Measurements from ENCODE around the gene MEGF11. TPM values are rescaled to one million over a fixed set of nuclear protein-coding genes. Genes with fewer than 3 reads are reported as not detected.

Gene MEGF11
- polyA plus RNA-seq, 1 of the 3 experiments (the other 2 are of a cell fraction) = not detected

DNA sequence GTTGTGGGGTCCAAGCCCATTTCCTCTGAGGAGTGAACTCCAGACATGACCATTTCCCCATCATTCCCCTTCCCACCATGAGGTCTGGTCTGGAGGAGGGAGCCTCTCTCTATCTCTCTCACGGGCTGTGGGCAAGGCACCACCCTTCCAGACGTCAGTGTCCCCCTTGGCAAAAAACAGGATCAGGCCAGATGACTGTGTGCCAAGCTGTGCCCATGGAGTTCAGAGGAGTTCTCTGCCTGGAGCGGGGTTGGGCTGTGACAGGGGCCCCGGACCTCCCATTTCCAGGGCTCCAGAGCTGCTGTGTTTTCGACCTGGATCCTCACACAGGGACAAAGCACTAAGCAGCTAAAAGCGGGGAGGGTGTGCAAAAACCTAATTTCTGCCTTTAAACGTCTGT, 259.8 kb downstream of the MEGF11 start:
- no peaks in the 10 kb centered on the region for H4K20me1 ChIP-seq (ENCODE audit: insufficient read depth)
- TF ChIP-seq NFIC (IDR thresholded peaks at IDR 0.05; ENCODE audit: borderline replicate concordance) = no peak
- TF ChIP-seq RFX5 (IDR thresholded peaks at IDR 0.05; ENCODE audit: low read length) = no peak
- TF ChIP-seq POLR2AphosphoS5 (IDR thresholded peaks at IDR 0.05; ENCODE audit: low read depth, low read length) = no peak
- TF ChIP-seq NRF1 (IDR thresholded peaks at IDR 0.05; ENCODE audit: low read depth, low read length) = no peak
- TF ChIP-seq GATA2 (CRISPR knock-in tag; IDR thresholded peaks at IDR 0.05) = no peak
- no peak for TF ChIP-seq TEAD4 (IDR thresholded peaks at IDR 0.05; ENCODE audit: borderline replicate concordance, insufficient read depth)
- H3F3A ChIP-seq (replicated peaks; ENCODE audit: insufficient read depth) = no peaks in the 10 kb centered on the region
- no peaks in the 10 kb centered on the region for H3K9me3 ChIP-seq
- H3K4me3 ChIP-seq (ENCODE audit: low read depth in 2 of 2, low read length in 1 of 2) = no peak overlapping the region
- peak; percentile 58 for DNase-seq
- peaks cover 0 to 30% of the 10 kb centered on the region in 2 experiments; a peak in 1 of 4 replicates for H3K4me1 ChIP-seq (ENCODE audit: control insufficient read depth in 1 of 2, insufficient read depth in 2 of 2, low read depth in 1 of 2, low read length in 1 of 2)
- no peak overlapping the region for H3K4me2 ChIP-seq
- no peaks in the 10 kb centered on the region for H3K9me2 ChIP-seq
- no peak overlapping the region for H2AFZ ChIP-seq (ENCODE audit: low read depth)
- ChIA-PET POLR2A (no interaction called here), CTCF (interaction anchor here (0.6 to 2.1 kb wide), 4 partner anchors 10 to 193 kb away, joined by 3 to 10 read pairs (median 3); no protein-coding TSS in a partner anchor)
- peaks cover 16% of the 10 kb centered on the region; the same call in 1 of the 2 replicates for H3K27me3 ChIP-seq (ENCODE audit: insufficient read depth)
- no peak overlapping the region for H3K9ac ChIP-seq
- no peak overlapping the region for H3K27ac ChIP-seq (ENCODE audit: low read depth in 2 of 2, low read length in 1 of 2)
- H3K36me3 ChIP-seq (replicated peaks in 1 of 2; ENCODE audit: control insufficient read depth in 1 of 2, insufficient read depth in 2 of 2, low read length in 1 of 2) = no peaks in the 10 kb centered on the region
- WGBS (ENCODE audit: low lambda C conversion rate) = 23% methylated on average over 7 of the region's 7 CpGs
- H3K79me2 ChIP-seq (ENCODE audit: insufficient read depth) = no peaks in the 10 kb centered on the region

DNA sequence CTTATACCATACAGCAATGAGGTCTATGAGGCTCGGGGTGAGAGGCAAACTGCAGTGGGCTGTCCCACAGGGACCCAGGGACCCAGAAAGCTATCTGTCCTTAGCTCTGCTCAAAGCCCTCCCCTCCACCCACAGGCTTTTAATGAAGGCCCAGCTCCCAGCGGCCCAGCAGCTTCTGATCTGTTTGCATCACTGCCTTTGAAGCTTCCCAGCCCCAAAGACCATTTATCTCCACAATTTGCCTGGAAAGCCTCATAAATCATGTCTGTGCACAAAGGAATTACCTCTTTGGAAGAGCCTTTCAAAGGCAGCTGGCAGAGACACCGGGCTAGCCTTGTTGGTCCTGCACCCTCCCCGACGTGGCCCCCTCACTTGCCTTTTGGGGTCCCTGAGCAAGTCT, 260.3 kb downstream of the MEGF11 start:
- Histone ChIP-seq H3K9ac (no peak overlapping the region), H3K79me2 (ENCODE audit: insufficient read depth) (no peaks in the 10 kb centered on the region), H4K20me1 (ENCODE audit: insufficient read depth) (no peaks in the 10 kb centered on the region), H3K9me2 (no peaks in the 10 kb centered on the region), H3K4me3 (ENCODE audit: low read depth in 2 of 2, low read length in 1 of 2) (no peak overlapping the region), H3F3A (replicated peaks; ENCODE audit: insufficient read depth) (no peaks in the 10 kb centered on the region), H3K4me2 (no peak overlapping the region), H2AFZ (ENCODE audit: low read depth) (no peak overlapping the region), H3K4me1 (ENCODE audit: control insufficient read depth in 1 of 2, insufficient read depth in 2 of 2, low read depth in 1 of 2, low read length in 1 of 2) (peaks cover 0 to 30% of the 10 kb centered on the region in 2 experiments; a peak in 1 of 4 replicates), H3K27ac (ENCODE audit: low read depth in 2 of 2, low read length in 1 of 2) (no peak overlapping the region; a peak in 1 of 4 replicates), H3K27me3 (ENCODE audit: insufficient read depth) (peaks cover 16% of the 10 kb centered on the region; the same call in 1 of the 2 replicates), H3K9me3 (no peaks in the 10 kb centered on the region), H3K36me3 (replicated peaks in 1 of 2; ENCODE audit: control insufficient read depth in 1 of 2, insufficient read depth in 2 of 2, low read length in 1 of 2) (no peaks in the 10 kb centered on the region)
- POLR2A ChIA-PET = no interaction called here
- CTCF ChIA-PET = interaction anchor here (1.1 to 2.1 kb wide), 3 partner anchors 11 to 76 kb away, joined by 3 to 10 read pairs (median 3); no protein-coding TSS in a partner anchor
- DNase-seq = peak; percentile 53
- TF ChIP-seq, protein P1, sequence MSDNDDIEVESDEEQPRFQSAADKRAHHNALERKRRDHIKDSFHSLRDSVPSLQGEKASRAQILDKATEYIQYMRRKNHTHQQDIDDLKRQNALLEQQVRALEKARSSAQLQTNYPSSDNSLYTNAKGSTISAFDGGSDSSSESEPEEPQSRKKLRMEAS (IDR thresholded peaks at IDR 0.05; ENCODE audit: low read depth) = no peak
- 0 out of 2 replicates have a peak, but pooled peaks have one; percentile 7 for TF ChIP-seq GATA2 (CRISPR knock-in tag; IDR thresholded peaks at IDR 0.05)
- 19% methylated on average over 5 of the region's 5 CpGs for whole genome bisulfite sequencing (ENCODE audit: low lambda C conversion rate)

DNA sequence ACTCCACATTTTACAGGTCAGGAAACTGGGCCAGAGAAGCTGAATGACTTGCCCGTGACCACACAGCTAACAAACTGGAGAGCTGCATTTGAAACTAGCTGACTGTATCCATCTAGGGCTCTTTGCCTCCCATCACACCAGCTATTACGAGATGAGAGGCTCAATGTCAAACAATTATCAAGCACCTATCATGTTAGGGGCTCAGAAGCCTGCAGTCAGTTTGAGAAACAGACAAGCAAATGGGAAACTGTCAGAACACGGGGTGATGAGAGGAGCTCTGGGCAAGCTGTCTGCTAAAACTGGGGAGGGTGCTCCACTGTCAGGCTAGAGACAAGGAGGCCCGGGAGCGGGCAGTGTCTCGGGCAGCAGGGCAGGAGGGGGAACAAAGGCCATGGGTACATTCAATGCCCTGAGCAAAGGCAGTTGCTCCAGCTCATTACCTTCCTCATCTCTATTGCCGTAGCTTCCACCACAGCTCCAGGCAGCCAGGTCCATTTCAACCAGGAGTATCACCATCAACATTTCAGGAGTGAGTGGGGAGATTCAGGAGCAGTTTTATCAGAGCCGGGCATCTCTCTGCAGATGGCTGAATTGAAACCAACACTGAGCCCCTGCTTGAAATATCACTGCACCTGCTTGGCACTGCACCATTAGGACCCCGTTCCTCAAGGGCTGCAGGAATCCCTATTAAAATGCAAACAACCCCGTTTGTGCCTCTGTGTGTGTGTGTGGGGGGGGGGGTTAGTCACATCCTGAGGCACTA, 261.6 kb downstream of the MEGF11 start:
- no peaks in the 10 kb centered on the region for H3K36me3 ChIP-seq (replicated peaks in 1 of 2; ENCODE audit: control insufficient read depth in 1 of 2, insufficient read depth in 2 of 2, low read length in 1 of 2)
- peak; percentile 31 for DNase-seq
- H3K9ac ChIP-seq = no peak overlapping the region
- peaks cover 22% of the 10 kb centered on the region; the same call in 1 of the 2 replicates for H3K27me3 ChIP-seq (ENCODE audit: insufficient read depth)
- H3K9me2 ChIP-seq = no peaks in the 10 kb centered on the region
- H3K4me3 ChIP-seq (ENCODE audit: low read depth in 2 of 2, low read length in 1 of 2) = no peak overlapping the region
- H3K9me3 ChIP-seq = no peaks in the 10 kb centered on the region
- TF ChIP-seq, protein P2, sequence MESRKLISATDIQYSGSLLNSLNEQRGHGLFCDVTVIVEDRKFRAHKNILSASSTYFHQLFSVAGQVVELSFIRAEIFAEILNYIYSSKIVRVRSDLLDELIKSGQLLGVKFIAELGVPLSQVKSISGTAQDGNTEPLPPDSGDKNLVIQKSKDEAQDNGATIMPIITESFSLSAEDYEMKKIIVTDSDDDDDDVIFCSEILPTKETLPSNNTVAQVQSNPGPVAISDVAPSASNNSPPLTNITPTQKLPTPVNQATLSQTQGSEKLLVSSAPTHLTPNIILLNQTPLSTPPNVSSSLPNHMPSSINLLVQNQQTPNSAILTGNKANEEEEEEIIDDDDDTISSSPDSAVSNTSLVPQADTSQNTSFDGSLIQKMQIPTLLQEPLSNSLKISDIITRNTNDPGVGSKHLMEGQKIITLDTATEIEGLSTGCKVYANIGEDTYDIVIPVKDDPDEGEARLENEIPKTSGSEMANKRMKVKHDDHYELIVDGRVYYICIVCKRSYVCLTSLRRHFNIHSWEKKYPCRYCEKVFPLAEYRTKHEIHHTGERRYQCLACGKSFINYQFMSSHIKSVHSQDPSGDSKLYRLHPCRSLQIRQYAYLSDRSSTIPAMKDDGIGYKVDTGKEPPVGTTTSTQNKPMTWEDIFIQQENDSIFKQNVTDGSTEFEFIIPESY (IDR thresholded peaks at IDR 0.05; ENCODE audit: borderline replicate concordance, low read depth) = no peak
- TF ChIP-seq GATA2 (CRISPR knock-in tag; IDR thresholded peaks at IDR 0.05) = peak; percentile 28; the same call in 1 of the 2 replicates
- no peaks in the 10 kb centered on the region for H3K79me2 ChIP-seq (ENCODE audit: insufficient read depth)
- H3K4me1 ChIP-seq (ENCODE audit: control insufficient read depth in 1 of 2, insufficient read depth in 2 of 2, low read depth in 1 of 2, low read length in 1 of 2) = peaks cover 0 to 30% of the 10 kb centered on the region in 2 experiments; a peak in 1 of 4 replicates
- H2AFZ ChIP-seq (ENCODE audit: low read depth) = no peak overlapping the region
- H3K27ac ChIP-seq (ENCODE audit: low read depth in 2 of 2, low read length in 1 of 2) = no peak overlapping the region
- ChIA-PET POLR2A (no interaction called here), CTCF (interaction anchor here (0.7 to 2.6 kb wide), 3 partner anchors 9 to 673 kb away, joined by 3 to 13 read pairs (median 4); no protein-coding TSS in a partner anchor)
- H3K4me2 ChIP-seq = no peak overlapping the region
- H3F3A ChIP-seq (replicated peaks; ENCODE audit: insufficient read depth) = no peaks in the 10 kb centered on the region
- no peaks in the 10 kb centered on the region for H4K20me1 ChIP-seq (ENCODE audit: insufficient read depth)
- WGBS (ENCODE audit: low lambda C conversion rate) = 44% methylated on average over 9 of the region's 10 CpGs
